BE2C (cell line): ENCODE results near the gene LTBP2.

Source experiments
- DNase-seq: peaks from one replicate; pipeline ENCODE4 v3.0.0-alpha.2; 2020
- H3K27me3 ChIP-seq: fragments of 250-450 bp; sonication (Bioruptor Pico); 2 replicates; pipeline ENCODE4 v1.5.1; 2020; ENCODE audit warnings: mild to moderate bottlenecking
- H3K36me3 ChIP-seq: fragments of 250-450 bp; sonication (Bioruptor Pico); 2 replicates; pipeline ENCODE4 v1.5.1; 2020; ENCODE audit warnings: mild to moderate bottlenecking
- H3K4me1 ChIP-seq: fragments of 250-450 bp; sonication (Bioruptor Pico); 2 replicates; pipeline ENCODE4 v1.5.1; 2020
- H3K4me3 ChIP-seq: 2 replicates; pipeline ENCODE4 v1.5.1; 2011; ENCODE audit warnings: low read depth, low read length
- H3K9me3 ChIP-seq: fragments of 250-450 bp; sonication (Bioruptor Pico); 2 replicates; pipeline ENCODE4 v1.5.1; 2020
- TF ChIP-seq, protein P1 (sequence below): IDR thresholded peaks from 2 replicates; pipeline ENCODE4 v1.5.1; 2012; ENCODE audit warnings: mild to moderate bottlenecking, low read depth, low read length

LTBP2 gene

DNA sequence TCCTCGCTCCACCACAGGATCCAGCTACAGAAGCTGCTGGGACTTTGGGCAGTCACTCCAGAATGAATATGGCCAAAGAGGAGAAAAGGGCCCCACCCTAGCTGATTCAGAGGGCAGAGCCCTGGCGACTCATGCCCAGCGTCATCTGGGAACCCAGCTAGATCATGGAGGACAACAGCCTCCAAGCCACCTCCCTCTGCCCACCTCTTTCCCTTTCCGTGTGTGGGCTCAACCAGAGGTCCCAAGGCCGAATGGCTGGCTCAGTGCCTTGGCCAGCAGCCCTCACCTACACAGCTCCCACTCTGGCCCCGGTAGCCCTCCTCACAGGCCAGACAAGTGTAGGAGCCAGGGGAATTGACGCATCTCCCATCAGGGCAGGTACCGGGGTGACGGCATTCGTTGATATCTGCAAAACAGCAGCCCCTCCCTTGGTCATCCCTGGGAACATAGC lies 101.1 kb downstream of the LTBP2 start:
- TF ChIP-seq, protein P1, sequence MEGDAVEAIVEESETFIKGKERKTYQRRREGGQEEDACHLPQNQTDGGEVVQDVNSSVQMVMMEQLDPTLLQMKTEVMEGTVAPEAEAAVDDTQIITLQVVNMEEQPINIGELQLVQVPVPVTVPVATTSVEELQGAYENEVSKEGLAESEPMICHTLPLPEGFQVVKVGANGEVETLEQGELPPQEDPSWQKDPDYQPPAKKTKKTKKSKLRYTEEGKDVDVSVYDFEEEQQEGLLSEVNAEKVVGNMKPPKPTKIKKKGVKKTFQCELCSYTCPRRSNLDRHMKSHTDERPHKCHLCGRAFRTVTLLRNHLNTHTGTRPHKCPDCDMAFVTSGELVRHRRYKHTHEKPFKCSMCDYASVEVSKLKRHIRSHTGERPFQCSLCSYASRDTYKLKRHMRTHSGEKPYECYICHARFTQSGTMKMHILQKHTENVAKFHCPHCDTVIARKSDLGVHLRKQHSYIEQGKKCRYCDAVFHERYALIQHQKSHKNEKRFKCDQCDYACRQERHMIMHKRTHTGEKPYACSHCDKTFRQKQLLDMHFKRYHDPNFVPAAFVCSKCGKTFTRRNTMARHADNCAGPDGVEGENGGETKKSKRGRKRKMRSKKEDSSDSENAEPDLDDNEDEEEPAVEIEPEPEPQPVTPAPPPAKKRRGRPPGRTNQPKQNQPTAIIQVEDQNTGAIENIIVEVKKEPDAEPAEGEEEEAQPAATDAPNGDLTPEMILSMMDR: no peak
- Histone ChIP-seq H3K36me3 (no peaks in the 10 kb centered on the region), H3K4me1 (no peaks in the 10 kb centered on the region), H3K4me3 (no peak overlapping the region), H3K9me3 (no peaks in the 10 kb centered on the region), H3K27me3 (no peaks in the 10 kb centered on the region)
- DNase-seq: no peak

DNA sequence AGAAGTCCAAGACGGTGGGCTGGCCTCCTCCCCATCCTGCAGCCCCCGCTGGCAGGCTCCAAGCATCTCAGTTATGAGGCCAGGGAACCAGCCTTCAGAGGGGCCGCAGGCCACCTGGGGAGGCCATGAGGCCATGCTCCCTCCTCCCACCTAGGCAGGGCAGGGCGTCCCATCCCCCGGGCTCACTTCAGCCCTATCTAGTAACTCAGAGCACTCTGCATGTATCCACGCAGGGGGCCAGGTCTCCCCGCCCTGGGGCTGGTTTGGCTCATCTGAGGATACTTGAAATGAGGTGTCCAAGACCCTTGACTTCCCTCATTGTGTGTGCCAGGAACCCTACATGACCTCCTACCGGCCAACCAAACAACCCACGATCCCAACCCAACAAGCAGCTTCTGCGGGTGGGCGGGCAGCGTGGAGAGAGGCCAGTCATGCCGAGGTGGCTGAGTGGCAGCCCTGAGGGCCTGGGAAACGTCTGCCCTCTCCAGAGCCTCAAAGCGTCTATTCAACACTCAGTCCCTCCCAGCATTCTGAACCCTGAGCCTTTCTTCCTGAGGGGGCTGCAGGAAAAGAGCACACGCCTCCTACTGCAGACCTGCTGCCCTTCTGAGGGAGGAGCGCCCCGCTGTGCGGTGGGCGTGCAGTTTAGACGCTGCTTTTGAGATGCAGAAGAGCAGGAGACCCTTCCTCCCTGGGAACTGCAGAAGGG lies 101.7 kb downstream of the LTBP2 start:
- Histone ChIP-seq H3K36me3 (no peaks in the 10 kb centered on the region), H3K27me3 (no peaks in the 10 kb centered on the region), H3K9me3 (no peaks in the 10 kb centered on the region), H3K4me1 (no peaks in the 10 kb centered on the region), H3K4me3 (no peak overlapping the region)
- TF ChIP-seq, protein P1: no peak
- no peak for DNase-seq

DNA sequence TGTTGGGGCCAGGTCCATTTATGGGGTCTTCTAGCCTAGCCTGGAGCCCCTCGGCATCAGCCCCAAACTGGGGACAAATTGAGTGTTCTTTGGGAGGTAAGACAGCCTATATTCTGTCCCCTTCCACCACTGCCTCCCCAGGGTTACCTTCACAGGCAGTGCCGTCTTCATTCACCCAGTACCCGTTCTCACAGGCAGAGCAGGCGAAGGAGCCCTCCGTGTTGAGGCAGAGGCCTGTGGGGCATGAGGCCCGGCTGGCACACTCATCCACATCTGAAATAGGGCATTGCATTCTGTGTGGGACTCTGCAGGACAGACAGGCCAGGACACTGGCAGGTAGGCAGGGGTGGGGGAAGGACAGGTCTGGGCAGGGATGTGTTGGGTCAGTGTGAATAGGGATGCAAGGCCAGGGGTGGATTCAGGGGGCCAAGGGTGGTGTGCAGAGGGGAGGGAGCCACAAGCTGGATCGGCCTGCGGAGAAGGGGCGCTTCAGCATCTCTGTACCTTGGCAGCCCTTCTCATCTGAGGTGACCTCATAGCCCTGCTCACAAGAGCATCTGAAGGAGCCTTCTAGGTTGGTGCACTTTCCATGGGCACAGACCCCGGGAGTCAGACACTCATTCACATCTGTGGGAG lies 102.3 kb downstream of the LTBP2 start:
- H3K4me3 ChIP-seq: no peak overlapping the region
- H3K27me3 ChIP-seq: no peaks in the 10 kb centered on the region
- TF ChIP-seq, protein P1: no peak
- no peak for DNase-seq
- no peaks in the 10 kb centered on the region for H3K36me3 ChIP-seq
- no peaks in the 10 kb centered on the region for H3K4me1 ChIP-seq
- H3K9me3 ChIP-seq: no peaks in the 10 kb centered on the region

DNA sequence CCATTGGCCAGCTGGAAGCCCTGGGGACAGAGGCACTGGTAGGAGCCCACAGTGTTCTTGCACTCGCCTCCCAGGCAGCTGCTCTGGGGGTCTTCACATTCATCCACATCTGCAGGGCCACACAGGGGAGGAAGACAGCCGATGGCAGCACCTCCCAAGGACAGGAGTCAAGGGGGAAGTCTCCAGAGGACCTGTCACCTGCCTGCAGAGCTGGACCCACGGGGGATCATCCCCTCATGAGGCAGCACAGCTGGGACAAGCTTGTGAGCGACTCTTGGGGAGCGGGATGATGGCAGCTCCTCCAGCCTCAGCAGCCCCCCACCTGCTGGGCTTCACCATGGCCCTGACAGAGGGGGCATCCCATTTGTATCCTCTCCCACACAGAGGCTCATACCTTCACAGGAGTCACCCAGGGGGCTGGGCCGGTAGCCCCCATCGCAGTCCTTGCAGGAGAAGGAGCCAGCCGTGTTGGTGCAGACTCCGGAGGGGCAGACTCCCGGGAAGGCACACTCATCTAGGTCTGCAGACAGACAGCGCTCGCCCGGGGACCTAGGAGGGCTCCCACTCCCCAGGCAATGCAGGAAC lies 103.1 kb downstream of the LTBP2 start:
- no peak for DNase-seq
- TF ChIP-seq, protein P1: no peak
- Histone ChIP-seq H3K4me1 (no peaks in the 10 kb centered on the region), H3K9me3 (no peaks in the 10 kb centered on the region), H3K4me3 (no peak overlapping the region), H3K27me3 (no peaks in the 10 kb centered on the region), H3K36me3 (no peaks in the 10 kb centered on the region)

DNA sequence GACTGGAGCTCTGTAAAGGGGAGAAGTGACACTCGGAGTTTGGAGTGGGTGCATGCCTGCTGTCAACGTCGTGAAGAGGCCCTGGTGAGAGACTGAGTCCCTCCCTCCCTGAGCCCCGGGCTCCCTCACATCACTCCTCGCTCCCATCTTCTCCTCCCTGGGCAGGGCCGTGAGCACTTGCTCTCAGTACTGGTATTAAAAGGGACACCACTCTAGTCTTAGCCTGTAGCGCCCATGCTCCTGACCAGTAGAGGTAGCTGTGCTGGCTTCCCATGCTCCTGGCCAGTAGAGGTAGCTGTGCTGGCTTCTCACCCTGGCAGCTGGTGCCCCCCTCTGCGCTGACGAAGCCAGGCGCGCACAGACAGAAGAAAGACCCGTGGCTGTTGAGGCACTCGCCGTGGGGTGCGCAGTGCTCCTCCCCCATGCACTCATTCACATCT lies 103.7 kb downstream of the LTBP2 start:
- Histone ChIP-seq H3K4me1 (no peaks in the 10 kb centered on the region), H3K27me3 (no peaks in the 10 kb centered on the region), H3K4me3 (no peak overlapping the region), H3K36me3 (no peaks in the 10 kb centered on the region), H3K9me3 (no peaks in the 10 kb centered on the region)
- DNase-seq: peak; percentile 47
- TF ChIP-seq, protein P1: peak; percentile 67

DNA sequence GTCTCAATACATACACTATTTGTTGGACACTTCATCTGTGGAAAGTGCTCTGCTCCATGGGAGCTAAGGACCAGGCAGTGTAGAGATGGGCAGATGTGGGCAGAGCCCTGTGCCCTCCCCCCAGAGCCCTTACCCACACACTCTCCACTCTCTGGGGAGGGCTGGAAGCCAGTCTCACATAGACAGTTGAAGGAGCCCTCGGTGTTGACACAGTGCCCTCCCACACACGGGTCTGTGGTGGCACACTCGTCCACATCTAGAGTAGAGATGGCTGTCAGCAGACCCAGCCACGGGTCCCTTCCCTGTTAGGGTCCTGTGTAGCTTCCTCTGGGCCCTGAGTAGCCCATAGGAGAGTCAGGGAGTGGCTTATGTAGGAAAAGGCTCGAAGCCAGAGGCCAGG lies 104.2 kb downstream of the LTBP2 start:
- no peak overlapping the region for H3K4me3 ChIP-seq
- H3K9me3 ChIP-seq: no peaks in the 10 kb centered on the region
- H3K36me3 ChIP-seq: no peaks in the 10 kb centered on the region
- no peaks in the 10 kb centered on the region for H3K27me3 ChIP-seq
- H3K4me1 ChIP-seq: no peaks in the 10 kb centered on the region
- TF ChIP-seq, protein P1: no peak
- DNase-seq: no peak
